ENCODE results near the gene SELENBP1.
A peak's percentile ranks its signal among the peaks of the same experiment; 100 is the strongest.
"Not testable (repeated sequence)": the region's sequence is repeated elsewhere in the genome, so short reads cannot be mapped to it uniquely, and the experiment has no call there.

Gene SELENBP1

GRCh38 chr1:151373196-151373595, 691 bp upstream of the SELENBP1 start:
- DNase-seq: no peak

- peak; percentile 80 for DNase-seq
These were observed 991 bp downstream of the SELENBP1 start for GRCh38 chr1:151371370-151372057.

GRCh38 chr1:151370211-151370911, 2.1 kb downstream of the SELENBP1 start:
- DNase-seq: no peak

- no peak for DNase-seq
These were observed 2.9 kb downstream of the SELENBP1 start for GRCh38 chr1:151369621-151370048.

- no peak for DNase-seq
These were observed 3.2 kb downstream of the SELENBP1 start for GRCh38 chr1:151369302-151369610.

GRCh38 chr1:151368393-151369301, 3.9 kb downstream of the SELENBP1 start:
- DNase-seq: peak; percentile 83

GRCh38 chr1:151367658-151368392, 4.7 kb downstream of the SELENBP1 start:
- no peak for DNase-seq

GRCh38 chr1:151364996-151365395, 7.5 kb downstream of the SELENBP1 start:
- no peak for DNase-seq

GRCh38 chr1:151362308-151363155, 10.0 kb downstream of the SELENBP1 start:
- DNase-seq: no peak

GRCh38 chr1:151361883-151362282, 10.6 kb downstream of the SELENBP1 start:
- no peak for DNase-seq

- no peak for DNase-seq
These were observed 15.8 kb downstream of the SELENBP1 start for GRCh38 chr1:151356696-151357095.

- DNase-seq: peak; percentile 51
These were observed 20.3 kb downstream of the SELENBP1 start for GRCh38 chr1:151352021-151352718.

- DNase-seq: not testable (repeated sequence)
These were observed 22.2 kb downstream of the SELENBP1 start for GRCh38 chr1:151350323-151350722.

GRCh38 chr1:151347523-151348246, 24.8 kb downstream of the SELENBP1 start:
- no peak for DNase-seq

GRCh38 chr1:151346769-151347522, 25.6 kb downstream of the SELENBP1 start, which contains the start of gene RFX5:
Gene RFX5 (minus strand): TSS chr1:151347252. CDS start chr1:151346320, 932 bp downstream.
- peak; percentile 93 for DNase-seq

GRCh38 chr1:151346082-151346768, 26.3 kb downstream of the SELENBP1 start:
- no peak for DNase-seq

GRCh38 chr1:151344291-151344690, 28.2 kb downstream of the SELENBP1 start:
- DNase-seq: no peak

GRCh38 chr1:151343587-151343986, 28.9 kb downstream of the SELENBP1 start:
- DNase-seq: no peak

GRCh38 chr1:151342569-151342968, 29.9 kb downstream of the SELENBP1 start:
- no peak for DNase-seq
